ENCODE measurements around the gene SLC6A4. TPM values are rescaled to one million over a fixed set of nuclear protein-coding genes. Genes with fewer than 3 reads are reported as not detected.

Gene SLC6A4
- total RNA-seq, 1 experiment from 2014 or later, result 0.02 TPM

- TF ChIP-seq CTCF (conservative IDR thresholded peaks at IDR 0.05), result no peak
- H3K79me2 ChIP-seq (ENCODE audit: insufficient read depth, low read length), result no peaks in the 10 kb centered on the region
- H2AK5ac ChIP-seq (ENCODE audit: insufficient read length, low read length), result no peak overlapping the region
- Mint-ChIP-seq H3K27me3 (ENCODE audit: low read depth) (no peaks in the 10 kb centered on the region; the same call in none of the 2 replicates), H3K4me1 (no peaks in the 10 kb centered on the region), H3K27ac (no peak overlapping the region; a peak in 1 of 7 replicates), H3K9me3 (peaks cover 0 to 3% of the 10 kb centered on the region in 2 experiments; a peak in 1 of 5 replicates), H3K36me3 (ENCODE audit: insufficient read depth in 1 of 3, low read depth in 3 of 3) (no peaks in the 10 kb centered on the region), H3K4me3 (no peak overlapping the region)
- no peak overlapping the region for H3T11ph ChIP-seq (ENCODE audit: low read length)
- H2AFZ ChIP-seq (ENCODE audit: low read length), result no peak overlapping the region
- no peak for DNase-seq
- no peak overlapping the region for H3K56ac ChIP-seq (ENCODE audit: insufficient read length, low read depth, low read length)
- H3K14ac ChIP-seq (ENCODE audit: insufficient read depth, low read length), result no peak overlapping the region
- no peaks in the 10 kb centered on the region for H3K79me1 ChIP-seq (ENCODE audit: insufficient read depth, low read depth, low read length, poor library complexity, severe bottlenecking)
- H3K23me2 ChIP-seq (ENCODE audit: insufficient read length, low read depth, low read length, poor library complexity, severe bottlenecking), result no peaks in the 10 kb centered on the region
- H4K20me1 ChIP-seq (ENCODE audit: control insufficient read depth, insufficient read depth, insufficient read length), result no peaks in the 10 kb centered on the region
- H3K27me3 ChIP-seq (ENCODE audit: insufficient read depth, low read length), result no peaks in the 10 kb centered on the region
- H3K4me2 ChIP-seq (ENCODE audit: insufficient read depth, insufficient read length, low read length), result no peak overlapping the region
- H2BK5ac ChIP-seq (ENCODE audit: insufficient read length, low read length), result no peak overlapping the region
- H2BK12ac ChIP-seq (ENCODE audit: insufficient read length, low read depth, low read length), result no peak overlapping the region
- H3K4me1 ChIP-seq (ENCODE audit: insufficient read depth, low read length), result no peaks in the 10 kb centered on the region
- H3K4ac ChIP-seq (ENCODE audit: low read depth, low read length), result no peak overlapping the region
- H2BK20ac ChIP-seq (ENCODE audit: low read depth, low read length, poor library complexity, severe bottlenecking), result no peak overlapping the region
- no peak overlapping the region for H4K91ac ChIP-seq (ENCODE audit: insufficient read length, low read depth, low read length)
- H3K18ac ChIP-seq (ENCODE audit: insufficient read length, low read depth, low read length), result no peak overlapping the region
- no peak overlapping the region for H2BK15ac ChIP-seq (ENCODE audit: low read depth, low read length)
- WGBS (ENCODE audit: extremely low coverage, insufficient read length, low lambda C conversion rate), result no CpG with 5 or more reads among the region's 7 CpGs
- no peak overlapping the region for H3K23ac ChIP-seq (ENCODE audit: insufficient read length, low read depth, low read length)
- H4K8ac ChIP-seq (replicated peaks; ENCODE audit: insufficient read length, low read depth, low read length), result no peak overlapping the region
- no peak overlapping the region for H4K5ac ChIP-seq (ENCODE audit: insufficient read length, low read depth, low read length)
- no peak overlapping the region for H3K27ac ChIP-seq (ENCODE audit: insufficient read length, low read depth, low read length)
- H3K9me3 ChIP-seq (ENCODE audit: control insufficient read depth, low read depth, low read length), result no peaks in the 10 kb centered on the region
- no peak overlapping the region for H3K9ac ChIP-seq (ENCODE audit: extremely low read depth, insufficient read length, low read length)
- H2BK120ac ChIP-seq (ENCODE audit: low read depth, low read length, poor library complexity, severe bottlenecking), result no peak overlapping the region
Measured at GRCh38 chr17:30209930-30210329, 25.6 kb downstream of the SLC6A4 start.

Measured in H9 (cell line).